Activated CD8-positive, alpha-beta memory T cell treated with anti-CD3 and anti-CD28 coated beads, Interleukin-2, amount 50 U/mL, for 4 hours (primary cell): ENCODE data around the gene SV2C.

Source experiments
- DNase-seq: peaks from one replicate; pipeline ENCODE4 v3.0.0-alpha.2; 2020

Gene SV2C

GRCh38 chr5:76166886-76167576, 83.8 kb downstream of the SV2C start:
- DNase-seq = no peak

GRCh38 chr5:76169146-76169905, 86.1 kb downstream of the SV2C start:
- no peak for DNase-seq

- DNase-seq = no peak
These were observed 90.9 kb downstream of the SV2C start for GRCh38 chr5:76174101-76174500.

- peak; percentile 40 for DNase-seq
These were observed 92.0 kb downstream of the SV2C start for GRCh38 chr5:76175051-76175666.

- no peak for DNase-seq
These were observed 92.7 kb downstream of the SV2C start for GRCh38 chr5:76175821-76176403.

GRCh38 chr5:76177978-76178377, 94.8 kb downstream of the SV2C start:
- no peak for DNase-seq

GRCh38 chr5:76178913-76179312, 95.7 kb downstream of the SV2C start:
- DNase-seq = no peak

- no peak for DNase-seq
These were observed 97.9 kb downstream of the SV2C start for GRCh38 chr5:76180814-76181805.

GRCh38 chr5:76187386-76187785, 104.2 kb downstream of the SV2C start:
- no peak for DNase-seq

- DNase-seq = no peak
These were observed 107.2 kb downstream of the SV2C start for GRCh38 chr5:76190356-76190755.

GRCh38 chr5:76192837-76193236, 109.7 kb downstream of the SV2C start:
- no peak for DNase-seq

- DNase-seq = no peak
These were observed 110.5 kb downstream of the SV2C start for GRCh38 chr5:76193635-76194034.

GRCh38 chr5:76194340-76194739, 111.2 kb downstream of the SV2C start:
- DNase-seq = no peak

GRCh38 chr5:76196457-76196856, 113.3 kb downstream of the SV2C start:
- DNase-seq = no peak

- DNase-seq = no peak
These were observed 113.8 kb downstream of the SV2C start for GRCh38 chr5:76196886-76197489.

- DNase-seq = no peak
These were observed 114.5 kb downstream of the SV2C start for GRCh38 chr5:76197726-76198125.

- no peak for DNase-seq
These were observed 116.4 kb downstream of the SV2C start for GRCh38 chr5:76199336-76200318.

- DNase-seq = no peak
These were observed 119.0 kb downstream of the SV2C start for GRCh38 chr5:76202182-76202581.

GRCh38 chr5:76204191-76204590, 121.0 kb downstream of the SV2C start:
- DNase-seq = no peak

GRCh38 chr5:76204713-76205112, 121.5 kb downstream of the SV2C start:
- DNase-seq = no peak

GRCh38 chr5:76207120-76207519, 123.9 kb downstream of the SV2C start:
- DNase-seq = no peak
